IPS-NIHi11 (cell line): Measurements from ENCODE around the gene CRIP1.
A peak's percentile ranks its signal among the peaks of the same experiment; 100 is the strongest.

Experiments
- DNase-seq: peaks from one replicate; pipeline ENCODE4 v3.0.0; 2012; ENCODE audit warnings: mixed read lengths, low spot score

The CRIP1 gene

DNA sequence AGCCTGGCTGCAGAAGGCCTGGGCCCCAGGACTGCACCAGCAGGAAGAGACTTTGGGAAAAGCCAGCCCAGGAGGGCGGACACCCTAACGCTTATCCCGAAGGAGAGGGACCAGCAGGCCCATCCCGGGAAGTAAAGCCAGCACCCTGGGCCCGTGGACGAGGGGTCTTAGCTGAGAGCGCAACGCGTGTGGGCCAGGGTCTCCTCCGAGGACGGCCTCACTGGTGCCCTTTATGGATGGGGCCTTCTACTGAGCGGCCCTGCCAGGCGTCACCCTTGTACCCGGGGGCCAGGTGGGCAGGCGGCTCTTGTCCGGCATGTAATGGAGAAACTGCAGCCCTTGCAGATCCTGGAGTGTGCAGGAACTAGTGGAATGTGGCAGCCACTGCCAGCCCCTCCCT lies 18.4 kb downstream of the CRIP1 start:
- no peak for DNase-seq

DNA sequence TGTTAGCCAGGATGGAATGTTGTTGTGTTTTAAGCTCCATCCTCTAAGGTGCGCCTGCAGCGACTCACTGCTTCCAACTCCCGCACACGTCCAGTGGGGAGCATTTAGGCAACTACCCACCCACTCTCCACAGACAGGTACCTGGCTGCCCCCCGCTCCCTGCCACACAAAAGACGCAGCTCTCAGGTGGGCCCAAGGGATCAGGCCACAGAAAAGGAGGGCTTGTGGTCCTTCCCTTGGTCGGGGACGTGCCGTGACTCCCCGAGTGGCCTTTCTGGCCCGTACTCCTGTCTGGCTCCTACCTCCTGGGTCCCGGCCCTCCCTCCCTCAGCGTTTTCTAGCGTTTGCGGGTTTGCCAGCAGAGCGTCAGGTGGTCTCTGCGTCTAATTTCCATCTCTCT lies 20.6 kb downstream of the CRIP1 start:
- no peak for DNase-seq

DNA sequence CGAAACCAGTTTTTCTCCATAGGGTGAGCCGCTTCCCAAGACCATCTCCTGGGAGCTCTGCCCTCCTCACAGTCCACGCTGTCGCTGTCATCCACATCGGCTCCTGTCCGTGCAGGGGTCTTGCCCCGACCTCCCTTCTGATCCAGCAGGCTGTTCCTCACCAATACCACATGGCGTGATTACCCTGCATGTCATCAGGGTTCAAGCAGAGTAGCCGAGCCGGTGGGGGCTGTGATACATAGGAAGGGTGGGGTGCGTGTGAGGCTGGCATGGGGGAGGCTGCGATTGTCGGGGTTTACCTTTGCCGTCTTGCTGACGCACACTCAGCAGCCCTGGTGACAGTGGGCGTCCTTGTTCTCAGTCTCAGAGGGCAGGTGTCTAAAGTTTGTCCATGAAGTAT lies 21.4 kb downstream of the CRIP1 start:
- no peak for DNase-seq

DNA sequence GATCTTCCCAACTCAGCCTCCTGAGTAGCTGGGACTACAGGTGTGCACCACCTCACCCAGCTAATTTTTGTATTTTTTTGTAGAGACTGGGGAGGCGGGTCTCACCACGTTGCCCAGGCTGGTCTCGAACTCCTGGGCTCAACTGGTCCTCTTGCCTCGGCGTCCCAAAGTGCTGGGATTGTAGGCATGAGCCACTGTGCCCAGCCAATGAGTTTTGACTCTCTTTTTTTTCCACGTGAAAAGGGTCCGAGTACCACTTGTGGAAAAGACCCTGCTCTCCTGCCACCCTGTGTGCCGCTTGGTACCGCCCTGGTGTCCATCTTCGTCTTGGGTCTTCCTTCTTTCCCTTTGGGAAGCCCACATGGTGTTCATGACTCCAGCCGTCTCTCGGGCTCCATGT lies 21.9 kb downstream of the CRIP1 start:
- DNase-seq = no peak

DNA sequence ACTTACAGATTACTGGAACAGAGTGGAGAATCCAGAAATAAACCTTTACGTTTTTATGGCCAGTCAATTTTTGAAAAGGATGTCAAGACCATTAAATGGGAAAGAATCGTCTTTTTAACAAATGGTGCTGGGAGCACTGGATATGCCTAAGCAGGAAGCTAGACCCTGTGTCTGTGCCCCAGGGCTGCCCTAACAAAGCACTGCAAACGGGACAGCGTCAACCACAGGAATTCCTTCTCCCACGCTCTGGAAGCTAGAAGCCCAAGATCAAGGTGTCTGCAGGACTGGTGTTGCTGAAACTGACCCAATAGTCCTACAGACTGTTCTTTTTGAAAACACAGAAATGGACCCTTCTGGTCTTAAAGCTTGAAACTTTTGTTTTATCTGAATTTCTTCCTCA lies 30.4 kb downstream of the CRIP1 start:
- no peak for DNase-seq

- no peak for DNase-seq
Measured at GRCh38 chr14:105519946-105520698, 33.4 kb downstream of the CRIP1 start.

DNA sequence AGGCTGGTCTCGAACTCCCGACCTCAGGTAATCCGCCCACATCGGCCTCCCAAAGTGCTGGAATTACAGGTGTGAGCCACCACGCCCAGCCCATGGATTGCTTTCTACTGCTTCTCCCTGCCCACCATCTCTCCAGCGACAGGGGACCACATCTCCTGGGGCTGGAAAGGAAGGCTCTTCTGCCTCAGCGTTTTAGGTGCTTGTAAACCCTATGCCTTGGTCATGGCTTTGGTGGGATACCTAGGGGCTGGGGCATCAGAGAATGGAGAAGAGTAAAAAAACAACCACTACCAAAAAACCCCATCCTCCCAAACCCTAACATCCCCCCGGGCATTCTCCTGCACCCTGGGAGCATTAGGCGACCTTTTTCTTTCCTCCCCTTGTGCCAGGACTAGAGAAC lies 38.6 kb downstream of the CRIP1 start:
- DNase-seq = no peak

- peak; percentile 91 for DNase-seq
Measured at GRCh38 chr14:105525861-105526775, 39.4 kb downstream of the CRIP1 start, which contains the start of gene TMEM121. TMEM121 (plus strand) TSS chr14:105526583; CDS start chr14:105528835, 2,252 bp downstream.

DNA sequence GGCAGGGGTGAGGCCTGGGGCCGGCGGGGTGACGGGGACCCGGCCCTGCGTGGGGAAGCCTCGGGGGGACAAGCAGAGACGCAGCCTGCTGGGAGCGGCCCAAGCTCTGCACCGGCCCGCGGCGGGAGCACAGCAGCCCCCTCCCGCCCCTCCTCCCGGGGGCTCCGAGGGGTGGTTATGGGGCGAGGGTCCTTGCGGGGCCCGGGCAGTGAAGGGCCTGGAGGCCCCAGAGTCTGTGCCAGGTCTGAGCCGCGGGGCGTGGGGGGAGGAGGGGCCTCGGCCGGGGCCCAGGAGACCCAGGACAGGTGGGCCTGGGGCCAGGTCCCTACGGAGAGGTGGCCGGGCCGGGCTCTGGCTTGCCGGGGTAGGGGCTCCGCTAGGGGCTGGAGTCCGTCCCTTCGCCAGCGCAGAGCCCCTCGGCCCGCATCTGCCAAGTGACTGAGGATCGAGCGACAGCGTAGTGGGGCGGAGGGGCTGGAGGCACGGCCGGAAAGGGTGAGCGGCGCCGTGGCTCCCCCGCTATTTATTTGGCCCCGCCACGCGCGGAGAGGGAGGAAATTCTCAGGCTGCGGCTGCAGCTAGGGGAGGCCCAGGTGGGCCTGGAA lies 40.2 kb downstream of the CRIP1 start:
- DNase-seq = no peak

DNA sequence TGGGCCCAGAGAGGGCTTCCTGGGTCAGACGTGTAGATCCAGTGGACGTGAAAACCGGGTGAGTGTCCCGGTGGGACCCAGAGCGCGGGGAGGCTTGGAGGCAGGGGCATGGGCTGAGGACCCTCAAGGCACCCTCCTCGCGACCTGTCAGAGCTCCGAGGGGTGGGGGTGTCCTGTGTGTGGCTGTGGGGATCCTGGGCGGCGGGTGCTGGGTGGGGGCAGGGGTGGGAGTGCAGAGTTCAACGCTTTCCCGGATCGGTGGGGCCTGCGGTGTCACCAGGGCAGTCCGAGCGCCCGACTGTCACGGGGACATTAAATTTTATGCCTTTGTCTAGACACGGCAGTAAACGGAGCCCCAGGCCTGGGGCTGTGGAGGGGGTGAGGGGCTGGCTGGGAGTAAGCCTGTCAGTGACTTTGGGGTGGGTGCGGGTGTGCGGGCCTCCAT lies 40.7 kb downstream of the CRIP1 start:
- no peak for DNase-seq

- peak; percentile 97 for DNase-seq
Measured at GRCh38 chr14:105527826-105528585, 41.3 kb downstream of the CRIP1 start.

- DNase-seq = no peak
Measured at GRCh38 chr14:105528586-105529318, 42.1 kb downstream of the CRIP1 start.

DNA sequence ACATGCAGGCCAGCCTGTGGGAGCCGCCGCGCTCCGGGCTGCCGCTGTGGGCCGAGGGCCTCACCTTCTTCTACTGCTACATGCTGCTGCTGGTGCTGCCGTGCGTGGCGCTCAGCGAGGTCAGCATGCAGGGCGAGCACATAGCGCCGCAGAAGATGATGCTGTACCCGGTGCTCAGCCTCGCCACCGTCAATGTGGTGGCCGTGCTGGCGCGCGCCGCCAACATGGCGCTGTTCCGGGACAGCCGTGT lies 42.6 kb downstream of the CRIP1 start:
- DNase-seq = no peak

DNA sequence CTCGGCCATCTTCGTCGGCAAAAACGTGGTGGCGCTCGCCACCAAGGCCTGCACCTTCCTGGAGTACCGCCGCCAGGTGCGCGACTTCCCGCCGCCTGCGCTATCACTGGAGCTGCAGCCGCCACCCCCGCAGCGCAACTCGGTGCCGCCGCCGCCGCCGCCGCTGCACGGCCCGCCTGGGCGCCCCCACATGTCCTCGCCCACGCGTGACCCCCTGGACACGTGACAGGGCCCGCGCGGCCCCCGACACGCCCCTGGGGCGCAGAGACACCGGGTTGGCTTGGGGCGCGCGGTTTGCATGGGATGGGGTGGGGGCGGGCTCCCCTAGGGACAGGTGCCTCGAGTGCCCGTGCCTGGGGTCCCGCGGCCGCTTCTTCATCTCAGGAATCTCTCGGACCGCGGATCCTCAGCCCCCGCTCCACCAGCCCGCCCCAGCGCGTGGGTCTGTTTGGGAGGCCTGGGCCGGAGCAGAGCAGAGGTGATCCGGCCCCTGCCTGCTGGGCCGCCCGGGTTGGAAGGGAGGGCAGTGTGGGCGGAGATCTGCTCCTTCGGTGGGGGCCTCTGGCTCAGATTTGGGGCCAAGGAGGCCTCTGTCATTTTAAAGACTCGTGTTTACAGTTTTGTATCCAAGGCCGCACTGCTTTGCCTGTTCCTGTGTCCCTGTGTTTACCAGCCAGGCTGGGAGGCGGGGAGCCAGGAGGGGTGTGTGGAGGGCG lies 43.0 kb downstream of the CRIP1 start:
- no peak for DNase-seq

DNA sequence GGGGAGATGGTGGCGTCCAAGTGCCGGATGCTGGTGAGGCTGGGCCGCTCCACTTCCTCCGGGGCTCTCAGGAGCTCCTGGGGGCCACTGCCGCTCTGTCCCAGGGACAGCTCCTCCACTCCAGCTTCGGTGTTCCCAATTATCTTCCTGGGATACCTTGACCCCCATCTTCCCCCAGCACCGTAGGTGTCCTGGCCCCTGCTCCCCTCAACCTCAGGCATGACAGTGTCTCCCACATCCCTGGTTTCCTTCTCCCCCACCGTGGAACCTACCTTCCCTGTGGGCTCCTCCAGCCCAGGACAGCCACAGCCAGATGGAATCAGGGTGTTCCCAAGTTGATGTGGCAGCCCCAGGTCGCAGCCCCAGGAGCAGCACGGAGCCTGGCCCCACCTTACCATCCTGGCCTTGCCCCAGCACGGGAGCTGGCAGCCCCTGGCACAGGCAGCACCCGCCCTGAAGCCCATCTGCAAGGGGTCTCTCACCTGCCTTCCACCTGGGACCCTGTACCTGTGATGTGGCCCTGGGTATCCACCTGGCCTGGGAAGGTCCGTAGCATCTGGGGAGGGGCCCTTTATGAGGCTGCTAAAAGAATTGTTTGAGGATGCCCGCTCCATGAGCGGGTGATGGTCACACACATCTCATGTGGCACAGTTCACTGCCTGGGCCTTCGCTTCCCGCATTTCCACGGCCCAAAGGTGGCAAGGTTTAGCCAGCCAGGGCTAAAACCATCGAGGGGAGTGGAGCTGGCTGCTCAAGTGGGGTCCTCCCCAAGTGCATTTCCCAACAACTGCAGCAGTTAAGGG lies 43.8 kb downstream of the CRIP1 start:
- no peak for DNase-seq

GRCh38 chr14:105531088-105531893 lies 44.6 kb downstream of the CRIP1 start:
- no peak for DNase-seq

DNA sequence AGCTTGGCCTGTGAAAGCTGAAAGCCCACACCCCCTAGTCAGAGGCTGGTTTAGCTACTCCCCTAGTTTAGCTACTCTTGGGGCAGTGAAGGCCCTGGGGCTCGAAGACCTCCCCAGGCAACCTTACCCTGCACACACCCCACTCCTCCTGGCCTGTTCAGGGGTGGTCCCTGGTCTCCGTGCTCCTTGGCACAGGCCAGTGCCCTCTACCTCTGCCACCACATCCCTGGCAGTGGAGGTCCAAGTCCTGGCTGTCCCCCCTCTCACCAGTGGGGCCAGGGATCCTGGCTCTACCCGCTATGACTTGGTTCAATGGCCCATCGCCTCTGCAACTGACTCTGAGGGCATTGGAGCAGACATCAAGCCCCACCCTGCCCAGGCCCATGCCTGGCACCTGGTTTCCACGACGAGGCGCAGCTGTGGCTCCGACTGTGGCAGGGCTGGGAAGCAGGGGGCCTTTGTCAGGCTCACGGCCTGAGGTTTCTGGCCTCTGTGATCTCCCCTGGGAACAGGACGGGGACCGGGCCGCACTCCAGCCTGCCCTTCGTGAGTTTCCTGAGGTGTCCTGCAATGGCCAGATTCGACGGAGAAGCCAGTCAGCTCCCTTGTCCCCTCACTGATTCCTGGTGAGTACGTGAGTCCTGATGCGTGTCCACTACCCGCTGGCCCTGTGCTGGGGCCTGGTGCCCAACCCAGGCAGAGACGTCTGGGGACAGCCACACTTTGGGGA lies 45.4 kb downstream of the CRIP1 start:
- DNase-seq = no peak

DNA sequence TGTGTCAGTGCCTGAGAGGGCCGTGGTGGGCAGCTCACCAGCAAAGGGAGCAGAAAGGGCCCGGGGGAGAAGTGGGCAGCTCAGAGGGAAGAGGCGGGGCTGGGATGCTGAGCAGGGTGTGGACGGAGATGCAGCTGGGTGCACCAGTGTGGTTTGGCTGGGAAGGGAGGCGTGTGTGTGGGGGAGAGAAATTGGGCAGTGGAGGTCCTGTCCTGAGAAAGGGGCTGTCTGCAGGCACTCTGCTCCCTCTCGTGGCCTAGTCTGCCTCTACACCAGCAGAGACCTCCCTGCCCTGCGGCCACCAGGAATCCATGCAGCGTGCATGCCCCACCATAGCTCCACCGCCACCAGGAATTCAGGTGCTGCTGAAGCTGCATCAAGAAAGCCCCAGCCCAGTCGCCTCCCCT lies 46.1 kb downstream of the CRIP1 start:
- no peak for DNase-seq
